ENCODE measurements around the gene VWC2L.

Gene VWC2L

DNA sequence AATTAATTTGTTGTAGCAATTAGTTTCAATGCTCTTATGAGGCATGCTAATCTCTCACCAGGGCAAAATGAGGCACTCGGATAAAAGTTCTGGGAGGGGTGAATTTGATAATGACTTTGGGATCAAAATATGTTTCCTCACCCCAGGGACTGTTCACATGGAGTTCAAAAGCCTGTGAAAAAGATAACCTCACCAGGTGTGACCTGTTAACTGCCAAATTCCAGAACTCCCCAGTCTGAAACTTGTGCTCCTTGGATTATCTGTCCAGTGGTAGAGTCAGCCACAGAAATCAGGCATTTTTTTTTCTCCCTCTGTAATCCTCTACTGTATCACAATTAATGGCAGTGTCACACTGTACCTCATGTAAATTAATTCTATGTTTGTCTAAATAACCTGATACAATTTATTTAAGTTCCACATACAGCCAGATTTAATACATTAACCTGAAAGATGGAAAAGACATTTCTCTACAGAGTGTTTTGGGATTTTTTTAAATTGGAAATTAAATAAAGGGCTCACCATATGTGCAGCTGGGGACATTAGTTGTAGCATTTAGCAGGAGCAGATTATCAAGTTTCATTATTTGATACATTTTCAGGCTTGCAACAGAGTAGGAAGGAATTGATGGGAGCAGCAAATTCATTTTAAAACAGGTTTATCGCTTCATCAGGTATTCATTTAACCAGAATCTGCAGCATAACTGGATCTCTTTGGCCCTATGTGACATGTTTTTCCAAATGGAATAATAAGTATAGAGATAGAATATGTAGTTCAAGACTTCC is 191.2 kb downstream of the VWC2L start:
- no peak for DNase-seq

DNA sequence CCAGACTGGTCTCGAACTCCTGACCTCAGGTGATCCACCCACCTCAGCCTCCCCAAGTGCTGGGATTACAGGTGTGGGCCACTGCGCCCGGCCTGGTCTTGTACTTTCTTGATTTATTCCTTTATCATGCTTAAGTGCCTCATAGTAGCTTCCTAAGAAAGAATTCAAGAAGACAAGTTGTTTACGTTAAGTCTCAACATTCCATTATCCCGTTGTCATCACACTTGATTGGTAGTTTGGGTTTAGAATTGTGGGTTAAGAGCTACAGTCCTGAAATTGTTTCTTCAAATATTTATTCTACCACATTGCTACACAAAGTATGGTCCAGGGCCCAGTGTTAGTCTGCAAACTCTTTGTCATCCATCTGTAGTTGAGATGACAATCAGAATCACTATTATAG is 194.0 kb downstream of the VWC2L start:
- DNase-seq = no peak

DNA sequence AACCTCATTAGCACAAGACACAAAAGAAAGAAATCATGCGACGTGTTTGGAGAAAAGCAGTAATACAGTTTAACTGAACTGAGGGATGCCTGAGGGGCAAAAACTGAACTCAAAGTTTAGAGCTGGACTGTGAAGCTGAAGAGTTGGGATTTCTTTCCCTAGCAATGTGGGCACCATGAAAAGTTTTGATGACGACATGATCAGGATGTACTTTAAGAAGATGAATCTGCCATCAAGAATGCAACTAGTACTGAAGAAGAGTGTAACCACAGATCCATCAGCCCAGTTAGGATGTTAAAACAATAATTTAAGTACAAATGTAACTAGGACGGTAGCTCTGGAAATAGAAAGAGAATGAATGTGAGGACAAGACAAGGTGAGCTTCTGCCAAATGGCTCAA is 196.2 kb downstream of the VWC2L start:
- DNase-seq = no peak

DNA sequence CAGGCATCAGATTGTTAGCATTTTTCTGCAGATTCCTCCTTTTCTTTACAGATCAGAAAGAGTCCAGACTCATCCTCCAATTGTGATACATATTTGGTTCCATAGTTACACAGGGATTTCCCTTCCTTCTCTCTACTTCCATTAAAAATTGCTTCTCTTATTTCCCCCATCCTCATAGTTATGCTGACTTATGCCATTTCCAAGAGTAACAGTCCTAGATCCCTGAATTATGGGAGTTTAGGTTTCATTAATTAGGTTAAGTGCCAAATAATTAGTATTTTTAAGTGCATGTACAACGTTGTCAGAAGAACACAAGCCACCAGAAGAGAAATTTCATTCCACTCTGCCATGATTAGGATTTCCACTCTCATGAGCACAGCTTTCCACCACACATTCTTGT is 200.2 kb downstream of the VWC2L start:
- DNase-seq = no peak

DNA sequence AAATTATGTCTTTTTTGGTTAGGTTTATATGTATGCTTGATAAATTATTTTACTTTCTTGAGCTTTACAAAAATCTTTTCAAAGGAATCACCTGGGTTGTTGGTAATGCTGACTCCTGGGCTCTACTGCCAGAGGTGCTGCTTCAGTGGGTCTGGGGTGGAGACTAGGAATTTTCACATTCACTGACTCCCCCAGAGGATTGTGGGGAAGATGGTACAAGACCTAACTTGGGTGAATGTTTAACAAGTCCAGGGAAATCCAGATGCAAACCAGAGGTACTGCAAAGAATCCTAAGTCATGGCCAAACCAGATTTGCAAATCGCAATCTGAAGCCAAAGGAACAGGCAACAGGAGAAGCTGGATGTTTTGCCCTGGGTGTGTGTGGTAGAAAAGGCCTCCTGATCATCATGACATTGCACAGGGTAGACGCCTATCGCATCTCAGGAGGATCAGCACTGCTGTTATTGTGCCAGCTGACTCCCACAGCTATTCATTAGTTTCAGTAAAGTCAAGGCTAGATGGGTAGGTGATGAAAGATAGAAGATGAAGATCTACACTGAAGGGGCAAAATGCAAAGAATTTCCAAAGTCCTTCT is 213.4 kb downstream of the VWC2L start:
- no peak for DNase-seq

DNA sequence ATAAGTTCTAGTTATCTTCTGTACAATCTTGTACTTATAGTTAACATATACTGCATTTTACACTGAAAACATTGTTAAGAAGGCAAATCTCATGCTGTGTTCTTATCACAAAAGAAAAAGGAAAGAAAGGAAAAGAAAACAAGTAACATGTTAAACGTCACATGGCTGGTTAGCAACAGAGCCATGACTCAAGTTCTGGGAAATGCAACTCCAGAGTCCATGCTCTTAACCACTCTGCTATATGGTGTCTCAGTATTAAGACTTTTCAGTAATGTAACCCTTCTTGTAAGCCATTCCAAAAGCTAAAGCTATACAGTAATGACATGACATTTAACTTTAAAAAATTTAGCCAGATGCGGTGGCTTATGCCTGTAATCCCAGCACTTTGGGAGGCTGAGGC is 217.2 kb downstream of the VWC2L start:
- no peak for DNase-seq

Measured in stimulated activated CD4-positive, alpha-beta T cell treated with anti-CD3 and anti-CD28 coated beads, Interleukin-1b, Interleukin-23, amount 100 ng/mL, for 48 hours (primary cell).